GM23248 (cell line): ENCODE measurements around the gene ILF3.

Source experiments
- EZH2 ChIP-seq: fragments of 200-600 bp; sonication (generic); IDR thresholded peaks from 2 replicates; pipeline ENCODE4 v1.6.1; 2018; ENCODE audit warnings: antibody characterized with exemption, mild to moderate bottlenecking; ENCODE audit not compliant: insufficient read depth, poor library complexity, severe bottlenecking
- EZH2phosphoT487 ChIP-seq: fragments of 200-600 bp; sonication (generic); IDR thresholded peaks from 2 replicates; pipeline ENCODE4 v1.6.1; 2018; ENCODE audit warnings: antibody characterized with exemption, moderate library complexity, mild to moderate bottlenecking, low read depth; ENCODE audit not compliant: insufficient read depth

- TF ChIP-seq EZH2 (no peak), EZH2phosphoT487 (no peak)
Observed at GRCh38 chr19:10667867-10668266, 13.7 kb downstream of the ILF3 start.
